ENCODE results near the gene SLFN12L. TPM values are rescaled to one million over a fixed set of nuclear protein-coding genes. Genes with fewer than 3 reads are reported as not detected.
"Not testable (repeated sequence)": the region's sequence is repeated elsewhere in the genome, so short reads cannot be mapped to it uniquely, and the experiment has no call there.

Gene SLFN12L
- total RNA-seq, 2 donors from 2014 or later = 59.0 to 73.6 TPM

DNA sequence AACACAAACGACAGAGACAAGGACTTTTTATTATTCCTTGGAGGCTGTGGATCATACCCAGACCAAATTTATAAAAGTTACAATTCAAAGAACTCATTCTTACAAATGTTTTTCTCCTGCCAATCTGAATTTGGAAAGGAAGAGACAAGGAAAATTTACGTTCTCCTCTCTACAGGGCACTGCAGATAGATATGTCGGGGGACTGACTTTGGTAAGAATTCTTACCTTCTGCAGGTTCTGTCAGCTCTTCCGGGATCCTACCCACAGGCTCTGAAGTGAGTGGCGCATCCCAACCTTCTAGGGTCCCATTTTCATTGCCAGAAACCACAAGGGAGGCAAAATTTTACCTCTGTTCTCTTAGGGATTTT, 2.2 kb upstream of the SLFN12L start:
- H3K4me3 Mint-ChIP-seq = peak overlapping the region; percentile 76 to 86
- peaks cover 66% of the 10 kb centered on the region for H3K4me1 Mint-ChIP-seq (ENCODE audit: low read depth)
- H3K27ac Mint-ChIP-seq = peak overlapping the region; percentile 100
- ATAC-seq (replicated peaks in 1 of 2) (no peak), DNase-seq (no peak)
- no peaks in the 10 kb centered on the region for H3K27me3 Mint-ChIP-seq (ENCODE audit: low read depth)
- H3K36me3 Mint-ChIP-seq (ENCODE audit: insufficient read depth in 2 of 2) = peaks cover 11 to 21% of the 10 kb centered on the region in 2 donors
- H3K9me3 Mint-ChIP-seq = no peaks in the 10 kb centered on the region

DNA sequence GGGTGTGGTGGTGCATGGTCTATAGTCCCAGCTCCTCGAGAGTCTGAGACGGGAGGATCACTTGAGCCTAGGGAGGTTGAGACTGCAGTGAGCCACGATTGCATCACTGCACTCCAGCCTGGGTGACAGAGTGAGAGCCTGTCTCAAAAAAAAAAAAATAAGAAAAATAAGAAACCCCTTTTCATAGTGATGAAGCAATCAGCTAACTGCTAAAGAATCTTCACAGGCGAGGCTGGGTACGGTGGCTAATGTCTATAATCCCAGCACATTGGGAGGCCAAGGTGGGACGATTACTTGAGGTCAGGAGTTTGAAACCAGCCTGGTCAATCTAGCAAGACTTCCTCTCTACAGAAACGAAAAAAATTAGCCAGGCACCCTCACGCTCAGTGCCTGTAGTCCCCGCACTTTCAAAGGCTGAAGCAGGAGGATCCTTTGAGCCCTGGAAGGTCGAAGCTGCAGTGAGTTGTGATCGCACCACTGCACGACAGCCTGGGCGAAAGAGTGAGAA, 760 bp downstream of the SLFN12L start:
- peaks cover 80% of the 10 kb centered on the region for H3K4me1 Mint-ChIP-seq (ENCODE audit: low read depth)
- no peaks in the 10 kb centered on the region for H3K9me3 Mint-ChIP-seq
- H3K27ac Mint-ChIP-seq = peak overlapping the region; percentile 100
- peak; percentile 35 to 38 for DNase-seq
- peak; percentile 26 to 34 for ATAC-seq (replicated peaks in 1 of 2)
- H3K27me3 Mint-ChIP-seq (ENCODE audit: low read depth) = no peaks in the 10 kb centered on the region
- H3K36me3 Mint-ChIP-seq (ENCODE audit: insufficient read depth in 2 of 2) = peaks cover 19 to 34% of the 10 kb centered on the region in 2 donors
- peak overlapping the region; percentile 76 to 86 for H3K4me3 Mint-ChIP-seq

DNA sequence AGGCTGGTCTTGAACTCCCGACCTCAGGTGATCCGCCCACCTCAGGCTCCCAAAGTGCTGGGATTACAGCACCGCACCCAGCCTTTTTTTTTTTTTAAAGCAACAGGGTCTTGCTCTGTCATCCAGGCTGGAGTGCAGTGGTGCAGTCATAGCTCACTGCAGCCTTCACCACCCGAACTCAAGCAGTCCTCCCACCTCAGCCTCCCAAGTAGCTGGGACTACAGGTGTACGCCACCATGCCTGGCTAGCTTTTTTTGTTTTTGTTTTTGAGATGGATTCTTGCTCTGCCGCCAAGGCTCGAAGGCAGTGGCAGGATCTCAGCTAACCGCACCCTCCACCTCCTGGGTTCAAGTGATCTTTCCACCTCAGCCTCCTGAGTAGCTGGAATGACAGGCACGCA, 2.1 kb downstream of the SLFN12L start:
- ATAC-seq (replicated peaks in 1 of 2); H3K9me3 Mint-ChIP-seq; H3K27me3 Mint-ChIP-seq (ENCODE audit: low read depth): not testable (repeated sequence)
- DNase-seq = peak in 1 of 2 donors; percentile 11
- Mint-ChIP-seq H3K27ac (peak overlapping the region; percentile 100), H3K4me3 (peak overlapping the region; percentile 76 to 86), H3K36me3 (ENCODE audit: insufficient read depth in 2 of 2) (peaks cover 24 to 39% of the 10 kb centered on the region in 2 donors), H3K4me1 (ENCODE audit: low read depth) (peaks cover 78% of the 10 kb centered on the region)

DNA sequence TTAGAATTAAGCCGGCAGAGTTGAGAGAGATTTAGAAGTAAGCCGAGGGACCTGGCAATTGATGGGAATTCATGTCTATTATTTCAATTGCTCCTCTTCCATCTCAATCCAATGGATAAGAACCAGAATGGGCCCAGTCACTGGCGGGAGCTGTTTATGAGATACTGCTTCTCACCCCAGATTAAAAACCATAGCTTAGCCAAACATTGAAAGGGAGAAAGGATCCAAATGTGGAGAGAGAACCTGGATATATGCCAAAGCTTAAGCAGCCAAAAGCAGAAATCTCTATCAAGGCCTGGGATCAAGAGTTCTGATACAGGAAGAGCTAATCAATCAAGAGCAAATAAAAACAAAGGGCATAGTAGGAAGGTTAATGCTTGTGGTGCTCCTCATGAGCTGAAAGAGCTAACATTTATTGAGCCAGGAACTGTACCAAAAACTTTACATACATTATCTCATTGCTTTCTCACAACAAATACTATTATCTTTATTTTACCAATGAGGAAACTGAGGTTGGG, 2.8 kb downstream of the SLFN12L start:
- H3K36me3 Mint-ChIP-seq (ENCODE audit: insufficient read depth in 2 of 2) = peaks cover 25 to 44% of the 10 kb centered on the region in 2 donors
- peak overlapping the region; percentile 100 for H3K27ac Mint-ChIP-seq
- H3K9me3 Mint-ChIP-seq = peaks cover 0 to 2% of the 10 kb centered on the region in 2 donors
- peaks cover 75% of the 10 kb centered on the region for H3K4me1 Mint-ChIP-seq (ENCODE audit: low read depth)
- no peaks in the 10 kb centered on the region for H3K27me3 Mint-ChIP-seq (ENCODE audit: low read depth)
- H3K4me3 Mint-ChIP-seq = peak overlapping the region; percentile 76 to 86
- ATAC-seq (replicated peaks in 1 of 2) (no peak), DNase-seq (no peak)

DNA sequence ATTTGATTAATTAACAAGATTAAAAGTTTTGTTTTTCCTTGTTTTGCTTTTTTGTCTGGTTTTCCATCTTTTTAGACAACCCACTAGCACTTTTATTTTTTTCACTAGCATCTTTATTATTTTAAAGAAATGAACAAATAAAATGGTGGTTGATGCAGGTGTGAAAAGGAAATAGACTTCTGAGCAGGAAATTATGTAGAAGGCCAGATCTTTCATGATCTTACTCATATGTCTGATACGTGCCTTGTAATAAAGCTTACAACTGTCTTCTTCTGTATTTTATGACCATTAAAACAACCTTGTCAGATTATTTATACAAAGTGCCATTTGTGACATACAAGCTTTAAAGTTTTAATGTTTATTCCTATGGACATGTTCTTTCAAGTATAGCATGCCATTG, 6.3 kb downstream of the SLFN12L start:
- H3K27ac Mint-ChIP-seq = no peak overlapping the region
- no peak for DNase-seq
- ATAC-seq (replicated peaks in 1 of 2) = peak in 1 of 2 donors; percentile 34
- H3K4me1 Mint-ChIP-seq (ENCODE audit: low read depth) = peaks cover 80% of the 10 kb centered on the region
- H3K4me3 Mint-ChIP-seq = peak overlapping the region; percentile 70 to 97
- H3K36me3 Mint-ChIP-seq (ENCODE audit: insufficient read depth in 2 of 2) = peaks cover 29 to 57% of the 10 kb centered on the region in 2 donors
- no peaks in the 10 kb centered on the region for H3K27me3 Mint-ChIP-seq (ENCODE audit: low read depth)
- H3K9me3 Mint-ChIP-seq = peaks cover 1 to 2% of the 10 kb centered on the region in 2 donors

DNA sequence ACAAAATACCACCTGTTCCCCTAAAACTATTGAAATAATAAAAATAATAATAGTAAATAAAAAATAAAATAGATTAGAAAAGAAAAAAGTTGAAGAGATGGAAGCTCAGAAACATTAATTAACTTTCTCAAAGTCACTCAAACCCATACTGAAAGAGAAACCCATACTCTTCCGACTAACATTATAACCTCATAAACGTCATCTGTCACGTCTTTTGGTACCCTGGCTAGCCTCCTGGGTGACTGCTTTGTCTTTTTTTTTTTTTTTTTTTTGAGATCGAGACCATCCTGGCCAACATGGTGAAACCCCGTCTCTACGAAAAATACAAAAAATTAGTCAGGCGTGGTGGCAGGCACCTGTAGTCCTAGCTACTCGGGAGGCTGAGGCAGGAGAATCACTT, 7.6 kb downstream of the SLFN12L start:
- Mint-ChIP-seq H3K9me3 (peaks cover 1 to 2% of the 10 kb centered on the region in 2 donors), H3K4me1 (ENCODE audit: low read depth) (peaks cover 84% of the 10 kb centered on the region), H3K4me3 (peak overlapping the region; percentile 70 to 97), H3K27me3 (ENCODE audit: low read depth) (no peaks in the 10 kb centered on the region), H3K36me3 (ENCODE audit: insufficient read depth in 2 of 2) (peaks cover 30 to 60% of the 10 kb centered on the region in 2 donors), H3K27ac (peak overlapping the region; percentile 97)
- DNase-seq (no peak), ATAC-seq (replicated peaks in 1 of 2) (peak in 1 of 2 donors; percentile 50)

DNA sequence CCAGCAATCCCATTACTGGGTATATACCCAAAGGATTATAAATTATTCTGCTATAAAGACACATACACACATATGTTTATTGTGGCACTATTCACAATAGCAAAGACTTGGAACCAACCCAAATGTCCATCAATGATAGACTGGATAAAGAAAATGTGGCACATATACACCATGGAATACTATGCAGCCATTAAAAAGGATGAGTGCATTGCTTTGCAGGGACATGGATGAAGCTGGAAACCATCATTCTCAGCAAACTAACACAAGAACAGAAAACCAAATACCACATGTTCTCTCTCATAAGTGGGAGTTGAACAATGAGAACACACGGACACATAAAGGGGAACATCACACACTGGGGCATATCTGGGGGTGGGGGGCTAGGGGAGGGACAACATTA, 8.2 kb downstream of the SLFN12L start:
- peak overlapping the region in 1 of 2 donors; percentile 40 for H3K4me3 Mint-ChIP-seq
- peaks cover 27 to 62% of the 10 kb centered on the region in 2 donors for H3K36me3 Mint-ChIP-seq (ENCODE audit: insufficient read depth in 2 of 2)
- not testable (repeated sequence) for H3K9me3 Mint-ChIP-seq; H3K27me3 Mint-ChIP-seq (ENCODE audit: low read depth); DNase-seq; ATAC-seq (replicated peaks in 1 of 2); H3K27ac Mint-ChIP-seq
- peaks cover 84% of the 10 kb centered on the region for H3K4me1 Mint-ChIP-seq (ENCODE audit: low read depth)

DNA sequence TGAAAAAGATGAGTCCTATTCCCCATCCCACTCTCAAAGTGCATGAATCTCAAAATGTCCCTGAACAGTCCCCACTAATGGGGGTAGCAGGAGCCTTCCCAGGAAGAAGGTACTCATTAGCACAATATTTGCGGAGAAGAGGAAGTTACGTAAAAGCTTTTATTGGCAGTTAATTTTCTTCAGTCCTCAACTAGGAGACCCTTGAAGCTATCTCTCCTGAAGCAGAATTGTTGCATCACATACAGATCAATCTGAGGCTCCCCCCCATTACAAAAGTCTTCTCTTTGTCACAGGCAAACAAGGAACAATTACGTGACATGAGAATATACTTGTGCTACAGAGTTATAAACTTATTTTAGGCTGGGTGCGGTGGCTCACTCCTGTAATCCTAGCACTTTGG, 14.2 kb downstream of the SLFN12L start:
- peaks cover 100% of the 10 kb centered on the region for H3K4me1 Mint-ChIP-seq (ENCODE audit: low read depth)
- no peaks in the 10 kb centered on the region for H3K9me3 Mint-ChIP-seq
- peaks cover 20 to 48% of the 10 kb centered on the region in 2 donors for H3K36me3 Mint-ChIP-seq (ENCODE audit: insufficient read depth in 2 of 2)
- DNase-seq (no peak), ATAC-seq (replicated peaks in 1 of 2) (no peak)
- no peaks in the 10 kb centered on the region for H3K27me3 Mint-ChIP-seq (ENCODE audit: low read depth)
- H3K27ac Mint-ChIP-seq = peak overlapping the region; percentile 31
- peak overlapping the region in 1 of 2 donors; percentile 49 for H3K4me3 Mint-ChIP-seq

DNA sequence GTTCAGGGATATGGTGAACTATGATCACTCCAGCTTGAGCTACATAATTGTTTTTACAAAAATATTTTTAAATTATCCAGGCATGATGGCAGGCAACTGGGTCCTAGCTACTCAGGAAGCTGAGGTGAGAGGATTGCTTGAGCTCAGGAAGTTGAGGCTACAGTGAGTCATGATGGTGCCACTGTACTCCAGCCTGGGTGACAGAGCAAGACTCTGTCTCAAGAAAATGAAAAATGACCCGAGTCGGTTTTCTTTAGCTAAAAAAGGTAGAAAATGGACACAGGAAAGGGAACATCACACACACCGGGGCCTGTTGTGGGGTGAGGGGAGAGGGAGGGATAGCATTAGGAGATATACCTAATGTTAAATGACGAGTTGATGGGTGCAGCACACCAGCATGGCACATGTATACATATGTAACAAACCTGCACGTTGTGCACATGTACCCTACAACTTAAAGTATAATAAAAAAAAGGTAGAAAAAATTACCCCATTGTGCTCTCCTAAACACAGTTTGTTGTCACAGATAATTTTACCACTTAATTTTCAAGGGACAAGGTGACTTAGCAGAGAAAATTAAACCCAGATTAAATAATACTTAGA, 15.7 kb downstream of the SLFN12L start:
- peak overlapping the region; percentile 45 for H3K27ac Mint-ChIP-seq
- peak; percentile 88 to 93 for ATAC-seq (replicated peaks in 1 of 2)

DNA sequence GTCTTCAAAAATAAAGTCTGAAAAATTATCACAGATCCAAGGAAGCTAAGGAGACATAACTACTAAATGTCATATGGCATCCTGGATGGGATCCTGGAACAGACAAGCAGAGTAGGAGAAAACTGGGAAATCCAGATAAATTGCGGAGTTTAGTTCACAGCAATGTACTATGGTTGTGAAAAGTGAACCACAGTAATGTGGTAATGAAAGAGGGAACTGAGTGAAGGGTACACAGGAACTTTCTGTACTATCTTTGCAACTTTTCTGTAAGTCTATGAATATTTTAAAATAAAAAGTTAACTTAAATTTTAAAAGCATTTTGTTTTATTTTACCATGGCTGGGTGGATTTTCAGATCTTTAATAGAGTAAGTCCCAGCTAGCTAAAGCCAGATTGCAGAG, 16.3 kb downstream of the SLFN12L start:
- H3K36me3 Mint-ChIP-seq (ENCODE audit: insufficient read depth in 2 of 2) = peaks cover 25 to 50% of the 10 kb centered on the region in 2 donors
- H3K4me1 Mint-ChIP-seq (ENCODE audit: low read depth) = peaks cover 99% of the 10 kb centered on the region
- H3K9me3 Mint-ChIP-seq = no peaks in the 10 kb centered on the region
- ATAC-seq (replicated peaks in 1 of 2) (no peak), DNase-seq (no peak)
- H3K27ac Mint-ChIP-seq = peak overlapping the region; percentile 54
- H3K4me3 Mint-ChIP-seq = peak overlapping the region; percentile 58 to 63
- H3K27me3 Mint-ChIP-seq (ENCODE audit: low read depth) = no peaks in the 10 kb centered on the region

More for the DNA sequence above, 15.7 kb downstream of the SLFN12L start:
- DNase-seq = peak in 1 of 2 donors; percentile 42
- H3K27me3 Mint-ChIP-seq (ENCODE audit: low read depth); H3K9me3 Mint-ChIP-seq: not testable (repeated sequence)
- Mint-ChIP-seq H3K4me3 (peak overlapping the region; percentile 58 to 63), H3K36me3 (ENCODE audit: insufficient read depth in 2 of 2) (peaks cover 26 to 55% of the 10 kb centered on the region in 2 donors), H3K4me1 (ENCODE audit: low read depth) (peaks cover 100% of the 10 kb centered on the region)

DNA sequence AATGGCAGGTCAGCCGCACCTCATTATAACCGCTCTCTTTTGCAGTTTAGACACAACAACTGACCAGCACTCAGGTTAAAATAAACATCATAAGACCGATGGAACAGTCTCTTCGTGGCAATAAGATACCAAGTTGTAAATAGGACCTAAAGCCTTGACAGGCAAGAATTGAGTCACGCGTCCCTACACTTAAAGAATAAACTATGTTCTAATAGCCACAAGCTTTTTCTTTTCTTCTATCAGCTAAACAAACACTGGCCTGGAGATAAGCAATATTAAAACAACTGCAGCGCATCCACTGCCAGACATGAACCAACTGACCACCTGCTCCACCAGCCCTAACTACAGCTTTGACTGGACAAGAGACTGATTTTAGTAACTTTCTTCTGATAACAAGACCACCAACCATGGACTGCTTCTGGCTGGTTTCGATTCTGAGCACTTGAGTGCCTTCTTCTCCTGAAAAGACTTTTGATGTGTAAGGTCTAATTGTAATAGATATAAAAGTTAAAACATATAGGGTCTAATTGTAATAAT, 17.5 kb downstream of the SLFN12L start:
- no peaks in the 10 kb centered on the region for H3K9me3 Mint-ChIP-seq
- H3K4me1 Mint-ChIP-seq (ENCODE audit: low read depth) = peaks cover 99% of the 10 kb centered on the region
- H3K4me3 Mint-ChIP-seq = peak overlapping the region in 1 of 2 donors; percentile 66
- no peak for DNase-seq
- peak overlapping the region; percentile 73 for H3K27ac Mint-ChIP-seq
- no peaks in the 10 kb centered on the region for H3K27me3 Mint-ChIP-seq (ENCODE audit: low read depth)
- H3K36me3 Mint-ChIP-seq (ENCODE audit: insufficient read depth in 2 of 2) = peaks cover 28 to 48% of the 10 kb centered on the region in 2 donors
- ATAC-seq (replicated peaks in 1 of 2) = peak in 1 of 2 donors; percentile 18

DNA sequence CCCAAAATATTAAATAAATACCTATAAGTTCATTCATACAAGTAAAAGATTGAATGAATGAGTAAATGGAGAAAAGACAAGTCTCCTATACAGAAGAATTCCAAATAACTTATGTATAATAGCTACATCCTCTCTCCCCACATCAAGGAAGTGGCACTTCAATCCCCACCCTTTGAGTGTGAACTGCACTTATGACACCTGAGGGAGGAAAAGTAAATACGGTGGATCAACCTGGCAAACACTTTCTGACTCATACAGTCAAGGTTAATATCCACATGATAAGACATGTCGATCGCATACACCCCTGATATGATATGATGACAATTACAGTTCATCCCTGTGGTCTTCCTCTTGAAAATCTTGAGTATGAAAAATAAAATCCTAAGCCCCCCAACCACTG, 18.0 kb downstream of the SLFN12L start:
- Mint-ChIP-seq H3K27ac (peak overlapping the region; percentile 73), H3K27me3 (ENCODE audit: low read depth) (no peaks in the 10 kb centered on the region), H3K4me1 (ENCODE audit: low read depth) (peaks cover 99% of the 10 kb centered on the region), H3K36me3 (ENCODE audit: insufficient read depth in 2 of 2) (peaks cover 26 to 48% of the 10 kb centered on the region in 2 donors), H3K4me3 (peak overlapping the region in 1 of 2 donors; percentile 66), H3K9me3 (no peaks in the 10 kb centered on the region)
- ATAC-seq (replicated peaks in 1 of 2) (no peak), DNase-seq (no peak)

DNA sequence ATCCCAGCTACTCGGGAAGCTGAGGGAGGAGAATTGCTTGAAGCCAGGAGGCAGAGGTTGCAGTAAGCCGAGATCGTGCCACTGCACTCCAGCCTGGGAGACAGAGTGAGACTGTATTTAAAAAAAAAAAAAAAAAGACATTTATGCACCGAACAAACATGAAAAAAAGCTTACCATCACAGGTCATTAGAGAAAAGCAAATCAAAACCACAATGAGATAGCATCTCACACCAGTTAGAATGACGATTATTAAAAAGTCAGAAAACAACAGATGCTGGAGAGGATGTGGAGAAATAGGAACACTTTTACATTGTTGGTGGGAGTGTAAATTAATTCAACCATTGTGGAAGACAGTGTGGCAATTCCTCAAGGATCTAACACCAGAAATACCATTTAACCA, 19.0 kb downstream of the SLFN12L start:
- peak overlapping the region; percentile 37 to 72 for H3K4me3 Mint-ChIP-seq
- peak overlapping the region; percentile 47 for H3K27ac Mint-ChIP-seq
- H3K9me3 Mint-ChIP-seq; H3K27me3 Mint-ChIP-seq (ENCODE audit: low read depth); DNase-seq; ATAC-seq (replicated peaks in 1 of 2): not testable (repeated sequence)
- H3K36me3 Mint-ChIP-seq (ENCODE audit: insufficient read depth in 2 of 2) = peaks cover 26 to 52% of the 10 kb centered on the region in 2 donors
- H3K4me1 Mint-ChIP-seq (ENCODE audit: low read depth) = peaks cover 95% of the 10 kb centered on the region
